BE2C (cell line): ENCODE results near the gene PAGE2B. TPM values are rescaled to one million over a fixed set of nuclear protein-coding genes. Genes with fewer than 3 reads are reported as not detected.

Source experiments
- DNase-seq: peaks from one replicate; pipeline ENCODE4 v3.0.0-alpha.2; 2020
- H3K27me3 ChIP-seq: fragments of 250-450 bp; sonication (Bioruptor Pico); 2 replicates; pipeline ENCODE4 v1.5.1; 2020; ENCODE audit warnings: mild to moderate bottlenecking
- H3K36me3 ChIP-seq: fragments of 250-450 bp; sonication (Bioruptor Pico); 2 replicates; pipeline ENCODE4 v1.5.1; 2020; ENCODE audit warnings: mild to moderate bottlenecking
- H3K4me1 ChIP-seq: fragments of 250-450 bp; sonication (Bioruptor Pico); 2 replicates; pipeline ENCODE4 v1.5.1; 2020
- H3K4me3 ChIP-seq: 2 replicates; pipeline ENCODE4 v1.5.1; 2011; ENCODE audit warnings: low read depth, low read length
- H3K9me3 ChIP-seq: fragments of 250-450 bp; sonication (Bioruptor Pico); 2 replicates; pipeline ENCODE4 v1.5.1; 2020
- CTCF ChIP-seq: IDR thresholded peaks from 2 replicates; pipeline ENCODE4 v1.5.1; 2012; ENCODE audit warnings: mild to moderate bottlenecking, low read depth, low read length
- polyA plus RNA-seq: library from polyadenylated mRNA; unstranded; fragments of >200 nt; gene quantifications from one replicate; pipeline ENCODE4 v1.2.1, GENCODE V29; 2012; ENCODE audit warnings: low read depth, missing spikeins; ENCODE audit not compliant: insufficient read length, insufficient read depth

PAGE2B gene, protein sequence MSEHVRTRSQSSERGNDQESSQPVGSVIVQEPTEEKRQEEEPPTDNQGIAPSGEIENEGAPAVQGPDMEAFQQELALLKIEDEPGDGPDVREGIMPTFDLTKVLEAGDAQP
- polyA plus RNA-seq: 1.4 TPM

DNA sequence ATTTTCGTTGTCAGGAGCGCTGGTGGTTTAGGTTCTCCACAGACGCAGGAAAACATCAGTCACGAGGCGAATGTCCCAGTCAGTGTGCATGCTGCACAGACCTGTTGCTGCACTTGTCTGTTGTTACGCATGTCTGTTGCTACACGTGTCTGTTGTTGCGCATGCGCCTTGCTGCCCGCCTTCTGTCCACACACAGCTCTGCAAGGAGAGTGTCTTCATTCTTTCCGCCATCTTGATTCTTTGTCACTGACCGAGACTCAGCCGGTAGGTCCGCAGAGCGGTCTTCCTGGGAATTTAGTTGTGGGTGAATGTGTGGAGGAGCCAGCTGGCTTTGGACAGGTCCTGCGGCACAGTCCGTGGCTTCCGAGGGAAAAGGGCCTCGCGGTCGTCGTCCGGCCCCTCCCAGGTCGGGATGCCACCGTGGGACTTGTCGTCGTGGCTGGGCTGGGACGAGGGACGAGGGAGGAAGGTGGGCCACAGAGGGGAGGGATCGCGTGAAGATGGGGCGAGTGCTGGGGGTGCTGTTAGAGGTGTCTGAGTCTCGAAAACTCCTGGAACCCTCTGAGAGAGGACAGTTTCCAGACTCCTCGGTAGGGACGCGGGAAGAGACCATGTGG is at the start of gene PAGE2B:
PAGE2B (plus strand) TSS at position 180 of the 617 bp plus-strand sequence. CDS start 1,012 bp downstream, outside the sequence.
- Histone ChIP-seq H3K36me3 (no peaks in the 10 kb centered on the region), H3K4me3 (no peak within 1 kb of the TSS), H3K9me3 (no peaks in the 10 kb centered on the region), H3K27me3 (no peaks in the 10 kb centered on the region), H3K4me1 (no peaks in the 10 kb centered on the region)
- no peak for DNase-seq
- no peak for TF ChIP-seq CTCF

DNA sequence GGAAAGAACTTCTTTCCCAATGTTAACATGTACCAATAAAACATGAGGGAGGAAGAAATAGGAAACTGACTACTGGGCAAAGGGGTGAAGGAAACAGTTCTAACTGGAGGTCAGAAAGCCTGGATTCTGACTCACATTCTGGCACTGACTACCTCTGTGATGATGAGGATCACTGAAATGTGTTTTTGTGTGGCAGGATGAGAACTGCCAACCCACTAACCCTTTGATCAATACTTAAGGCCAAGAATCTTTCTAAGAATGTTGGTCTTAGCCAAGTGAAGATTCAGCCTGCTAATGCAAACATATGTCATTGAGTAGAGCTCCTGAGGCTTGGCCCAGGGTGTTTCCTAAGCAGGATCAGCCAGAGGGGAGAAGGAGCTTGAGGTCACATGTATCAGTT is 48.7 kb upstream of the PAGE2B start:
- H3K4me3 ChIP-seq: no peak overlapping the region
- no peak for DNase-seq

DNA sequence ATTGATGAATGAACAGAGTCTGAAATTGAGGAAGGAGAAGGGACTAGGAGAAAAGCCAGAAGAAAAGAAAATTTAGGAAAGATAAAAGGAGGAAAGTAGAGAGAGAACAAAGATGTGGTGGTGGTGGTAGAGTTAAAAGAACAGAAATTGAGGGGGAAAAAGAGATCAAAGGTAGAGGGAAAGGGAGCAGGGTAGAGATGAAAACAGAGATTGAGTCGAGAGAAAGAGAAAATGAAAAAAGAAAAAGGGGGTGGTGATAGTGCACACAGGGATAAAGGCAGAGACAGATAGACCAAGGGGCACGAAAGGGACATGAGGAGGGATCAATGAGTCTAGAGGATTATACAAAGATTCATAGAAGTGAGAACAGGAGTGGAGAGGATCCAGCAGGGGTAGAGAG is 48.0 kb upstream of the PAGE2B start:
- H3K9me3 ChIP-seq: no peaks in the 10 kb centered on the region
- H3K4me1 ChIP-seq: no peaks in the 10 kb centered on the region
- H3K4me3 ChIP-seq: no peak overlapping the region
- H3K27me3 ChIP-seq: no peaks in the 10 kb centered on the region
- no peak for DNase-seq
- H3K36me3 ChIP-seq: no peaks in the 10 kb centered on the region
- TF ChIP-seq CTCF: no peak

More for the DNA sequence above, 48.7 kb upstream of the PAGE2B start:
- H3K36me3 ChIP-seq: no peaks in the 10 kb centered on the region
- H3K9me3 ChIP-seq: no peaks in the 10 kb centered on the region
- TF ChIP-seq CTCF: no peak
- no peaks in the 10 kb centered on the region for H3K27me3 ChIP-seq
- no peaks in the 10 kb centered on the region for H3K4me1 ChIP-seq

GRCh38 chrX:55028040-55028439 is 46.8 kb upstream of the PAGE2B start:
- H3K27me3 ChIP-seq: no peaks in the 10 kb centered on the region
- H3K4me3 ChIP-seq: no peak overlapping the region
- no peaks in the 10 kb centered on the region for H3K9me3 ChIP-seq
- no peaks in the 10 kb centered on the region for H3K36me3 ChIP-seq
- no peak for TF ChIP-seq CTCF
- no peak for DNase-seq
- H3K4me1 ChIP-seq: no peaks in the 10 kb centered on the region

GRCh38 chrX:55028611-55029010 is 46.2 kb upstream of the PAGE2B start:
- H3K9me3 ChIP-seq: no peaks in the 10 kb centered on the region
- no peak overlapping the region for H3K4me3 ChIP-seq
- no peak for DNase-seq
- no peaks in the 10 kb centered on the region for H3K36me3 ChIP-seq
- H3K4me1 ChIP-seq: no peaks in the 10 kb centered on the region
- no peaks in the 10 kb centered on the region for H3K27me3 ChIP-seq
- TF ChIP-seq CTCF: no peak

GRCh38 chrX:55029291-55029690 is 45.5 kb upstream of the PAGE2B start:
- Histone ChIP-seq H3K27me3 (no peaks in the 10 kb centered on the region), H3K9me3 (no peaks in the 10 kb centered on the region), H3K4me3 (no peak overlapping the region), H3K36me3 (no peaks in the 10 kb centered on the region), H3K4me1 (no peaks in the 10 kb centered on the region)
- DNase-seq: no peak
- TF ChIP-seq CTCF: no peak
